Activated naive CD4-positive, alpha-beta T cell (primary cell): ENCODE data around the gene FER.
"Not testable (repeated sequence)": the region's sequence is repeated elsewhere in the genome, so short reads cannot be mapped to it uniquely, and the experiment has no call there.

Source experiments
- DNase-seq, 4 experiments: peaks; one replicate each; lab custom pipeline; 2025; lab: John Stamatoyannopoulos, UW

FER gene

DNA sequence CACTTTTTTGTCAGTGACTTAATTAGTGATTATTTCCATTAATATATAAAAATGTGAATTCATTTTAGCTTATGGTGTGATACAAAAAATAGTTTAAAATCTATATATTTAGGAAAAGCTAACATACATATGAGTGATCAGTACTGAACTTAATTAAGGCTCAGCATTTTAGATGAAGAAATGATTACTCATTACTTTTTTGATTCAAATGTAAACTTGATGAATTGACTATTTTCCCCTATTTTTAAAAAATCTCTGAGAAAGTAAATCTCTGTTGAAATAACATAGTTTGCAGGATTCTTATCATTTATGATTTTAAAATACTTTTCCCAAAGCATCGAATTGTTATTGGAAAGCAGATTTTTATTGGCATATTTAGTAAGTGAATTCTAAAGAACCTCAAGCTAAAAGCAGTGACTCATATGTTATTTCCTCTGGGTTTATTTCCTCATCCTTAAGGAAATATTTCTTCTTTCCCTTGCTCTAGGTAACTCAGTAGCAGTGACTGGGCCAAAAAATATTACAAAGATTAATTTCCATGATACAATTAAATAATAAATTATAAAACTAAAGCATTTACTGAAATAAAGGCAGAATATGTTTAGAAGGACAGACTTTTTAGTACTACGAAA, 290.6 kb downstream of the FER start:
- DNase-seq: no peak

DNA sequence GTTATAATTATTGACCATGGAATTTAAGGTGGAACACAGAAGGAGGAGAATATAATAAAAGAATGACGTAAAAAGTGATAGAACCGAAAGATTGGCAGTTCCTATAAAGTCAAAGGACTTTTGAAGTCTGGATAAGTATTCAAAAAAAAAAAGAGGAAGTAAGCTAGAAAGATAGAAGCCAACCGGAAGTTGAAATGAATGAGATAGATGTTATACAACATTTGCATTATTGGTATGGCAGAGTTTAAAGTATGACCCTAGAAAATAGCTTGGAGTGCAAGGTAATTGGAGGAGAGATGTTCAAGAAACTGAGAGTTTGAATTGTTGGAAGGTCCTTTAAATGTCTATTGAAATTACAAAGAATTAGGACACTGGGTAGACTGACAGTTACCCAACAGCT, 293.6 kb downstream of the FER start:
- no peak for DNase-seq

DNA sequence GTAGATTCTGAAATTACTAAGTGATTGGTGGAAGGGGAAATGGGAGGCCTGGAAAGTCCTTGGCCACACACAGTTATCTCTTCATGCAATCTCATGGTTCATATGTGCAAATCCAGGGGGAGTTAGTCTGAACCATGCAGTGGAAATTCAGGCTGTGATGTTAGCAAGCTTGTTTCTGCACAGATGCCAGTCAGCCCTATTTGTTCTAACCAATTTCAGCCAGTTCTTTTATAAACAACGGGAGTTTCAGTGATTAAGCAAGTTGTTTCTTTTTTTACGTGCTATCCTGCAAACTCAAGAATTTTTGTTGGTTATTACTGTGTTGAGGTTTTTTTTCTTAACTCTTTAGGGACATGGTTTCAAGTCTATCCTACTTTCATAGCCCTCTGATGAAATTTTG, 298.0 kb downstream of the FER start:
- no peak for DNase-seq

DNA sequence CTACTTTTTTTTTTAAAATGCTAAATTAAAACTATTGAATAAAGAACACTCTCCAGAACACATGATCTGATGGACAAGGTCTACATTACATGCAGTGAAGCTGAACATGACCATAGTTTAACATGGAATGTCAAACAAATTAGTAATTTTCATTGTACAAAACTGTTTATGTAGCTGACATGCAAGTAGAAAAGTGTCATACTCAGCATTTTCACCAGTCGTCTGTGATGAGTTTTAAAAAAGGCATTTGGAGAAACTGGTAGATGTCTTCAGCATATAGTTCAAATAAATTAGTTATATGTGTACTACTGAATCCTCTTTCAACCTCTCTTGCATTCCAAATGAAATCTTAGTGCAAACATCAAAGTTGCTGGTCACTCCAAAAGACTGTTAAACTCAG, 301.9 kb downstream of the FER start:
- DNase-seq: no peak

- not testable (repeated sequence) for DNase-seq
Observed at GRCh38 chr5:109050321-109050720, 302.6 kb downstream of the FER start.

DNA sequence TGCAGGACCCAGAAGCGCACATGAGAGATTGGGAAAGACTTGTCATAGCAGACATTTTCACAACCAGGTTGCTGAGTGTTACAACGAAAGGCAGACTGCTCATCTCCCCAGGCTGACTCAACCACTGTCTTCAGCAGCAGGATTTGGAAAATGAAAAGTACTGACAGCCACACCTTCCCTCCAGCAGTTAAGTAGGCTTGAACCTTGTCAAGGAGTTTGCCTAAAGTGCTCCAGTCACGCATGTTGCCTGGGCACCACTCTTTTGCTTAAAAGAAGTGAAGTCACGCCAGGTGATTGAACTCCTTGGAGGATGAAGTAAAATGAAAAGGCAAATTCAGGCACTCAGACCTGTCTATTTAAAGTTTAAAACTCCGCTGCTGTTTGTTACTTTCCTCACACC, 304.5 kb downstream of the FER start:
- not testable (repeated sequence) for DNase-seq

- DNase-seq: no peak
Observed at GRCh38 chr5:109053995-109054417, 306.3 kb downstream of the FER start.

DNA sequence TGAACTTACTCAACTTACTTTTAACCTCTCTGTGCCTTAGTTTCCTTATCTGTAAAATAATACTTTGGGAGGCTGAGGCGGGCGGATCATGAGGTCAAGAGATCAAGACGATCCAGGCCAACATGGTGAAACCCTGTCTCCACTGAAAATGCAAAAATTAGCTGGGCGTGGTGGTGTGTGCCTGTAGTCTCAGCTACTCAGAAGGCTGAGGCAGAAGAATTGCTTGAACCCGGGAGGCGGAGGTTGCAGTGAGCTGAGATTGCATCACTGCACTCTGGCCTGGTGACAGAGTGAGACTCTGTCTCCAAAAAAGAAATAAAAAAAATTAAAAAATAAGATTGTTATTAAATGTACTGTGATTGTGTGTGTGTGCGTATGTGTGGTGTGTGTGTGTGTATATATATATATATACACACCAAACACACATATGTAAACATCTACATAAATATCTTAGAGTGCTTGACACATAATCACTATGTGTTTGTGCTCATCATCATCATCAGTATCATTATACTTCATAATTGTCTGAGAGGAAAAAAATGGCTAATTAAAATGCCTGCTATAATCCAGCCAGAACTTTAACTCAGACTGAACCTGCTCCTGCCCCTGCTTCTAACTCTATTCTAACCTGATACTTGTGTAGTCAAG, 312.8 kb downstream of the FER start:
- DNase-seq: no peak

DNA sequence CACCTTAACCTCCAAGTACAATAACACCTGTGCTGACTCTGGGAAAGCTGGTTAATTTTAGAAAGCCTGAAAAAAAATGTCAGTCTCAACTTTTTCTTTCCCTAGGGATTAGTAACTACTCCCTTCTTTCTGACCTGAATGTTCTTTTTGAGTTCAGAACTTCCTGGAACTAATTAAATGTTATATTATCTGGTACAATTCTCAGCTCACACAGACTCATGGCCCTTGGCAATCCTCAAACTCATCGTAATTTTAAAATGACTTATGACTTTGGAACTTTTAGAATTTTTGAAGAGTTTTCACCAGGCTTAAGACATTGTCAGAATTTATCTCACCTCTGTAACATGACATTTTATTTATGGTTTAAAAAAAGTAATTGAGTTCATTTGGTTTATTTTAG, 315.0 kb downstream of the FER start:
- no peak for DNase-seq

DNA sequence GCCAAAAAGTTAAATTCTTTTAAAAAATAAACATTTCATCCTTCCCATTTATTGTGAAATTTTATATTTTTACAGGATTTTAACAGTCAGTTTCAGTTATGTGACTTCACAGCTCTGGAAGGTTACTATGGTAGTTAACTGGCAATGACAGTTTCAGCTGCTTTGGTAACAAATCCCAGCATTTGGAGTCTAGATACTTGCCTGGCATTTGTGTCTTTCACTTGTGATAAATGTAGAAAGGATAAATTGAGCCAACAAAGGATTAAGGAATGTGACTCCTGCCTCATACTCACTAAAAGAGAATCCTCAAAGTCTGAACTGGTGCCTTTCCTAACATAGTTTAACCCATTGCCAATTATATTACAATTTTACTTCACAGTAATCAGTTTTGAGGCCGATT, 315.5 kb downstream of the FER start:
- DNase-seq: no peak

- DNase-seq: no peak
Observed at GRCh38 chr5:109076741-109077140, 329.0 kb downstream of the FER start.

GRCh38 chr5:109078448-109078847, 330.8 kb downstream of the FER start:
- no peak for DNase-seq

GRCh38 chr5:109080481-109080880, 332.8 kb downstream of the FER start:
- DNase-seq: no peak

DNA sequence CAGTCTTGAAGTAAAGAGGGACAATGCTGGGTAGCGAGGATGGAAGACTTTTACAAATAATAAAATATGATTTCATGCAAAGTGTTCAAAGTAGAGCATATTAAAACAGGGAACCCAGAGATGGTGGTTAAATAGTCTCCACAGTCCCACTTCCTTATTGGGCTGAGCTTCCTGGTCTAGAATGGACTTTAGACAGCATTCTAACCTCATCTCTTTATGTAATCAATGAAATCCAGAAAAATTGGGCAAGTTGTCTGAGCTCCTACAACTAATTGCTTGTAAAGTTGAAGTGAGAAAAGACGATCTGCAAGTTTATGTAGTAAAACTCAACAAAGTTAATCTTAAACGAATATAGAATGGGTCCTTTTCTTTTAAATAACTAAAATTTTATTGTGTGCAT, 333.2 kb downstream of the FER start:
- DNase-seq: no peak

- DNase-seq: no peak
Observed at GRCh38 chr5:109083937-109084336, 336.2 kb downstream of the FER start.

- no peak for DNase-seq
Observed at GRCh38 chr5:109089191-109089590, 341.5 kb downstream of the FER start.

GRCh38 chr5:109099081-109099480, 351.4 kb downstream of the FER start:
- DNase-seq: no peak

DNA sequence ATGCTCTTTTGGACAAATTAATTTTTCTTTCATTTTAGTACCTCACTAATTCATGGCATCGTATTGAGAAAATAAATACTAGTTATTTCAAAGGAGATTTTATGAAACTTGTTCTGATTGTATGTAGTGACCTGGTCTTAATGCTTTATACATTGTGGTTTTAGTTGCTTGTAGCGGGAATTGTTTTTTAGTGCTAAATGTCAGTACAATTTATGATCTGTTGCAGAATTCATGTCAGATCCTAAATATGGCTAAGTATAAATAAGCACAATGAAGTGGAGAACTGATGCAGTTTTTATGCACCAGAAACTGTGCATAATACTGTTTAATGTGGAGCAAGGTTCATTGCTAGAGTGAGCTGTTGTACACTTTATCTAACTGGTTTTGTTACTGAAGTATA, 353.3 kb downstream of the FER start:
- DNase-seq: no peak

- DNase-seq: no peak
Observed at GRCh38 chr5:109102096-109102690, 354.5 kb downstream of the FER start.

DNA sequence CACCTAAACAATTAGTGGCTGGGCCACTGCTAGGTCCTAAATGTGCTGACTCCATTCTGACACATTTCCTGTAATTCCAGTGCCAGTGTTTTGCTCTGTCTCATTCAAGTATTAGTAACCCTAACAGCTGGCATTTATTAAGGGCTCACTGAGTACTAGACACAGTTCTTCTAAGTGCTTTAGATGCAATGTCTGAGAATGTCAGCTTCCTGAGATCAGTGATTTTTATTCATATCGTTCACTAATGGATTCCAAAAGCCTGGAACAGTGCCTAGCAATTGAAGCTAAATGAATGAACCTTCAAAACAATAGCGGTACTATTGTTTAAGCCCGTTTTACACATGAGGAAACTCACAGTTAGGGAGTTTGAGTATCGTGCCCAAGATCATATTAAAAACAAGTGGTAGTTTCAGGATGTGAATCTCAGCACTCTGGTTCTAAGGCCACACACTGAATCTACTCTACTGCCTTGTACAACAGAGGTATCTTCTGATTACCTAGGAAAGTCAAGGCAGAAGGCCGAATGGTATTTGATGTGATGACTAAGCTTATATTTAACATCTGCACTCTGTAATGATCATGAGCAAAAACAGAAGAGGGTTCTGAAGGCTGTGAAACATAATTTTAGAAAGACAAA, 358.1 kb downstream of the FER start:
- no peak for DNase-seq

DNA sequence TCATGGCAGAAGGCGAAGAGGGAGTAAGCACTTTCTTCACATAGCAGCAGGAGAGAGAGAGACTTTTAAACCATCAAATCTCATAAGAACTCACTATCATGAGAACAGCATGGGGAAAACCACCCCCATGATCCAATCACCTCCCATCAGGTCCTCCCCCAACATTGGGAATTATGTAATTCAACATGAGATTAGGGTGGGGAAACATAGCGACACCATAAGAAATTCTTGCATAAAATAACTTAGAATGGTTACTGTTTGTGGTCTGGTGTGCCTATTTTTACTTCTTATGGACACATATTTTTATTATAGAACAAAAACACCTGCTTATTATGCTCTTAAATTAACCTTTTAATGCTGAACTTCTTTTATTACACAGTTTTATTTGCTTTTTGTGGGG, 364.0 kb downstream of the FER start:
- DNase-seq: no peak

DNA sequence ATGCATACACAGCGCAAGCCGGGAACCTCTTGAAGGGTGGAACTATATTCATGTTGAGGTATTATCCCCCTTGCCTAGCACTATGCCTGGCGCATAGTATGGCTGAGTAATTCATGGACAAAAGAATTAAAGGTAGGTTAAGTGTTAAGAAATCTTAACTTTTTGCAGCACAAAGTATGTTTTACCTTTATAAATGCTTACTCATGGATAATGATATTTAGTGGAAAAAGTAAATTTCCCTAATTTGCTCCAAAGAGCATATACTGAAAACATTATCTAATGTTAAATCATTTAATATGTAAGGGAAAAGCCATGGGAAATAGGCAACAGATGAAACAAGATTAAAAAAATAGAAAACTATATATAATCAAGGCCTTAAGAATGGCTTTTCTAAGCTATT, 365.9 kb downstream of the FER start:
- no peak for DNase-seq

DNA sequence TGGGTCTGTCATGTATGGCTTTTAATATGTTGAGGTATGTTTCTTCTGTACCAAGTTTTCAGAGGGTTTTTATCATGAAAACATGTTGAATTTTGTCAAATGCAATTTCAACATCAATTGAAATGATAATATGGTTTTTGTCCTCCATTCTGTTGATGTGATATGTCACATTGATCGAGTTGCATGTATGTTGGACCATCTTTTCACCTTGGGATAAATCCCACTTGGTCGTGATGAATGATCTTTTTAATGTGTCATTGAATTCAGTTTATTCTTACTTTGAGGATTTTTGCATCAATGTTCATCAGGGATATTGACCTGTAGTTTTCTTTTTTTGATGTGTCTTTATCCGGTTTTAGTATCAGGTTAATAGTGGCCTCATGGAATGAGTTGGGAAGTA, 373.5 kb downstream of the FER start:
- no peak for DNase-seq
